ENCODE results near the gene PXMP2. TPM values are rescaled to one million over a fixed set of nuclear protein-coding genes. Genes with fewer than 3 reads are reported as not detected.

Gene PXMP2
- total RNA-seq, 1 experiment from 2014 or later = 39.9 TPM

DNA sequence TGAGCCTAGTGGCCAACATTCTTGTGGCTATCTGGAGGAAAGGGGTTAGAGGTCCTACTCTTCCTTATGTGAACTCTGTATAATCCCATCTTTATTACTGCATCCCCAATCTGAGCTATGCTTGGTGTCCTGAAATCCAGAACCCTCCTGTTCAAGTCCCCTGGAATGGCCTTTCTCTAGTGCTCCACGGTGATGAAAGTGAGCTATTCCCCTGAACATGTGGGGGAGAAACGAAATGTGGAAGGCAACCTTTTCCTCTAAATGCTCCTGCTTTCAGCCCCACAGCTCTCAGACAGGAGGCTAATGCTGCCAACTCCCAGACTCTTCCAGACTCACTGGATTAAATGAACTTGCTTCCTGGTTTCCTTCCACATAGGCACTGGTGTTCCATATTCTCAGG lies 20.8 kb downstream of the PXMP2 start:
- no peak overlapping the region for H3K4me3 ChIP-seq (ENCODE audit: low read depth, low read length)
- no peaks in the 10 kb centered on the region for H3K4me1 ChIP-seq
- Mint-ChIP-seq H3K4me3 (ENCODE audit: unreplicated experiment) (no peak overlapping the region), H3K27me3 (ENCODE audit: insufficient read depth, unreplicated experiment) (no peaks in the 10 kb centered on the region), H3K36me3 (ENCODE audit: insufficient read depth, unreplicated experiment) (peaks cover 45% of the 10 kb centered on the region), H3K4me1 (ENCODE audit: low read depth, unreplicated experiment) (peaks cover 5% of the 10 kb centered on the region), H3K27ac (ENCODE audit: unreplicated experiment) (peak overlapping the region; percentile 48), H3K9me3 (ENCODE audit: unreplicated experiment) (no peaks in the 10 kb centered on the region)
- no peak for DNase-seq
- BruUV-seq (replicated peaks) = no TSS peak
- no peaks in the 10 kb centered on the region; the same call in 1 of the 2 replicates for H3K36me3 ChIP-seq (ENCODE audit: control insufficient read depth, insufficient read depth, low read length)
- H3K27me3 ChIP-seq (replicated peaks; ENCODE audit: control insufficient read depth, insufficient read depth, low read length) = no peaks in the 10 kb centered on the region
- intact Hi-C loops (cut with micrococcal nuclease; ENCODE audit: unreplicated experiment) = no loop called here
- no peaks in the 10 kb centered on the region for H3K9me3 ChIP-seq
- TF ChIP-seq, protein P1, sequence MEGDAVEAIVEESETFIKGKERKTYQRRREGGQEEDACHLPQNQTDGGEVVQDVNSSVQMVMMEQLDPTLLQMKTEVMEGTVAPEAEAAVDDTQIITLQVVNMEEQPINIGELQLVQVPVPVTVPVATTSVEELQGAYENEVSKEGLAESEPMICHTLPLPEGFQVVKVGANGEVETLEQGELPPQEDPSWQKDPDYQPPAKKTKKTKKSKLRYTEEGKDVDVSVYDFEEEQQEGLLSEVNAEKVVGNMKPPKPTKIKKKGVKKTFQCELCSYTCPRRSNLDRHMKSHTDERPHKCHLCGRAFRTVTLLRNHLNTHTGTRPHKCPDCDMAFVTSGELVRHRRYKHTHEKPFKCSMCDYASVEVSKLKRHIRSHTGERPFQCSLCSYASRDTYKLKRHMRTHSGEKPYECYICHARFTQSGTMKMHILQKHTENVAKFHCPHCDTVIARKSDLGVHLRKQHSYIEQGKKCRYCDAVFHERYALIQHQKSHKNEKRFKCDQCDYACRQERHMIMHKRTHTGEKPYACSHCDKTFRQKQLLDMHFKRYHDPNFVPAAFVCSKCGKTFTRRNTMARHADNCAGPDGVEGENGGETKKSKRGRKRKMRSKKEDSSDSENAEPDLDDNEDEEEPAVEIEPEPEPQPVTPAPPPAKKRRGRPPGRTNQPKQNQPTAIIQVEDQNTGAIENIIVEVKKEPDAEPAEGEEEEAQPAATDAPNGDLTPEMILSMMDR (IDR thresholded peaks at IDR 0.05; ENCODE audit: insufficient read depth in 1 of 2, low read depth in 1 of 2, low read length in 1 of 2, severe bottlenecking in 1 of 2, unreplicated experiment in 1 of 2) = no peak
- POLR2A ChIA-PET = no interaction called here
- CTCF ChIA-PET = interaction anchor here (0.6 kb wide), 1 partner anchor 47 kb away, joined by 3 read pairs; no protein-coding TSS in a partner anchor

DNA sequence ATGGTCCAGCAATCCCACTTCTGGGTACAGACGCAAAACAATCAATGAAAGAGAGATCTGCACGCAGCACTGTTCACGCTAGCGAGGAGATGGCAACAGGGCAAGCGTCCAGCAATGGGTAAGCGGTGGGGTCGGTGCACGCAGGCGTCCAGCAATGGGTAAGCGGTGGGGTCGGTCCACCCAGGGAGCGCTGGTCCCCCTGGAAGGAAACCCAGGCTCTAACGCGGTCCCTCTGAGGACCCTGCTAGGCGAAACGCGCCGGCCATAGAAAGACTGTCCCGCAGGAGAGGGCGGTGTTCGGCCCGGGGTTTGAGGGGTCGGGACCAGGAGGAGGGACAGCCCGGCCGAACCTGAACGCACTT lies 22.6 kb downstream of the PXMP2 start:
- intact Hi-C loops (cut with micrococcal nuclease; ENCODE audit: unreplicated experiment) = loop anchor here (2.0 kb wide), 1 partner anchor 23 kb away; the partner anchor contains the start of genes POLE and PXMP2
- TF ChIP-seq, protein P1 (IDR thresholded peaks at IDR 0.05; ENCODE audit: insufficient read depth in 1 of 2, low read depth in 1 of 2, low read length in 1 of 2, severe bottlenecking in 1 of 2, unreplicated experiment in 1 of 2) = no peak
- ChIA-PET POLR2A (no interaction called here), CTCF (no interaction called here)
- BruUV-seq (replicated peaks) = TSS peak; percentile 89
- Histone ChIP-seq H3K4me3 (ENCODE audit: low read depth, low read length) (peak overlapping the region; percentile 91), H3K4me1 (no peaks in the 10 kb centered on the region), H3K36me3 (ENCODE audit: control insufficient read depth, insufficient read depth, low read length) (no peaks in the 10 kb centered on the region; the same call in 1 of the 2 replicates), H3K9me3 (no peaks in the 10 kb centered on the region), H3K27me3 (replicated peaks; ENCODE audit: control insufficient read depth, insufficient read depth, low read length) (no peaks in the 10 kb centered on the region)
- no peaks in the 10 kb centered on the region for H3K4me1 Mint-ChIP-seq (ENCODE audit: low read depth, unreplicated experiment)
- peak overlapping the region; percentile 99 for H3K4me3 Mint-ChIP-seq (ENCODE audit: unreplicated experiment)
- no peaks in the 10 kb centered on the region for H3K9me3 Mint-ChIP-seq (ENCODE audit: unreplicated experiment)
- no peak for DNase-seq
- H3K27me3 Mint-ChIP-seq (ENCODE audit: insufficient read depth, unreplicated experiment) = no peaks in the 10 kb centered on the region
- H3K27ac Mint-ChIP-seq (ENCODE audit: unreplicated experiment) = peak overlapping the region; percentile 95
- H3K36me3 Mint-ChIP-seq (ENCODE audit: insufficient read depth, unreplicated experiment) = peaks cover 46% of the 10 kb centered on the region

DNA sequence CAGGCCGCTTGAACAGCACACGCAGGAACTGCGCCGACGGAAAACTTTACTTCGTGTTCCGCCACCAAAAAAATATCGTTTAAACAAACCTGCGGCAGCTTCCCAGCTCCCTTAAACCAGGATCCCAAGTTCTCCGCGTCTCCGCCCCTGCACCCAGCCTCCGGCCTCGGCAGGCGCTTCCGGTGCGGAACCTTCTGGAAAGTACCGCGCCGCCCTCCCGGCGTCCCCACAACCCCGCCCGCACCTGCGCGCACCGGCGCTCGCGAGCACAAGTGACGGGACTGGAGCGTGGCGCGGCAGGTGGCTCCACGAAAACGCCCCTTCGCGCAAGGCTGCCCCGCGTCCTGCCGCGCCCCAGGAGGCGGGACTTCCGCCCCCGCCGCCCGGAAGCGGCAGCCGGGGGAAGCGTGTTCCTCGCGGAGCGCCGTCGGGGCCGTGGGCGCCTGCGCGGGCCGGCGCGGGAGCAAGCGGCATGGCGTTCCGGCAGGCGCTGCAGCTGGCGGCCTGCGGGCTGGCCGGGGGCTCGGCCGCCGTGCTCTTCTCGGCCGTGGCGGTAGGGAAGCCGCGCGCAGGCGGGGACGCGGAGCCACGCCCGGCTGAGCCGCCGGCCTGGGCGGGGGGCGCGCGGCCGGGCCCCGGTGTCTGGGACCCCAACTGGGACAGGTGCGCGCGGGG lies 23.2 kb downstream of the PXMP2 start, which contains the start of gene PGAM5:
Gene PGAM5 (plus strand): TSS at position 438 of the 675 bp plus-strand sequence. CDS start 35 bp downstream, at position 473.
- H3K27ac Mint-ChIP-seq (ENCODE audit: unreplicated experiment) = peak within 1 kb of the TSS; percentile 95
- Histone ChIP-seq H3K4me3 (ENCODE audit: low read depth, low read length) (peak within 1 kb of the TSS; percentile 91), H3K9me3 (no peaks in the 10 kb centered on the region), H3K36me3 (ENCODE audit: control insufficient read depth, insufficient read depth, low read length) (no peaks in the 10 kb centered on the region; the same call in 1 of the 2 replicates), H3K4me1 (no peaks in the 10 kb centered on the region), H3K27me3 (replicated peaks; ENCODE audit: control insufficient read depth, insufficient read depth, low read length) (no peaks in the 10 kb centered on the region)
- TF ChIP-seq, protein P1 (IDR thresholded peaks at IDR 0.05; ENCODE audit: insufficient read depth in 1 of 2, low read depth in 1 of 2, low read length in 1 of 2, severe bottlenecking in 1 of 2, unreplicated experiment in 1 of 2) = no peak
- H3K36me3 Mint-ChIP-seq (ENCODE audit: insufficient read depth, unreplicated experiment) = peaks cover 51% of the 10 kb centered on the region
- DNase-seq = peak; percentile 92
- no peaks in the 10 kb centered on the region for H3K4me1 Mint-ChIP-seq (ENCODE audit: low read depth, unreplicated experiment)
- ChIA-PET CTCF (no interaction called here), POLR2A (no interaction called here)
- H3K9me3 Mint-ChIP-seq (ENCODE audit: unreplicated experiment) = no peaks in the 10 kb centered on the region
- BruUV-seq (replicated peaks) = no TSS peak
- intact Hi-C loops (cut with micrococcal nuclease; ENCODE audit: unreplicated experiment) = loop anchor here (2.0 kb wide), 1 partner anchor 24 kb away; the partner anchor contains the start of genes POLE and PXMP2
- H3K4me3 Mint-ChIP-seq (ENCODE audit: unreplicated experiment) = peak within 1 kb of the TSS; percentile 99
- H3K27me3 Mint-ChIP-seq (ENCODE audit: insufficient read depth, unreplicated experiment) = no peaks in the 10 kb centered on the region
